ENCODE results near the gene RPS15.

DNA sequence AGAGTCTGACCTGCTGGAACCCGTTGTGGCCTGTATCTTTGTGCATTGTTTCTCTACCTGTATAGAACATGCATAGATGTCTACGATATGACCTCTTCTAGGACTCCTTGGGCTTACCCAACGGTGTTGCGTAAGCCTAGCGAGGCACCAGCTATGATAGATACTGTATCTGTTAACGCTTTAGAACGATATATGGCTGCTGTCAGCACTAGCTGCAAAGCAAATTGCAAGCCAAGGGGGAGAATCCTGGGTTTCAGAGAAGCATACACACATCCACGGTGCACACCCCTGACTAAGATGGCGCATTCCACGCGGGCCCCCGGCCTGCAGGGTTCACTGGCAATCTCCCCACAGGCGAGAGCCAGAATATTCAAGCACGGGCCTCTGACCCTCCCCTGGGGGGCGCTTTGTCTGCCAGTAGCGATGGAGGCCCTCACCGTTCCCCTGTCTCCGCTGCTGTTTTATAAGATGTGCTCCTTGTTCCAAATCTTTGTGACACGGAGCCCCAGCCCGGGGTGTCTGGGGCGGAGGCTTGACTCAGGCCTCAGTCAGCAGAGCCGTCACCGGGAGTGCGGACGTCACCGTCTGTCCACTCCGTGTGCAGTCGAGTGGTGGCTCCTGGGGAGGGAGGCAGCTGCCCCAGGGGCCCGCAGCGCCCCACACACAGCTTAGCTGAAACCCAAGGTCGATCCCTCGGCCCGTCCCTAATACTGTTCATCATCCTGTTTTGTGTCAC, 12.9 kb upstream of the RPS15 start:
- TF ChIP-seq, protein P1, sequence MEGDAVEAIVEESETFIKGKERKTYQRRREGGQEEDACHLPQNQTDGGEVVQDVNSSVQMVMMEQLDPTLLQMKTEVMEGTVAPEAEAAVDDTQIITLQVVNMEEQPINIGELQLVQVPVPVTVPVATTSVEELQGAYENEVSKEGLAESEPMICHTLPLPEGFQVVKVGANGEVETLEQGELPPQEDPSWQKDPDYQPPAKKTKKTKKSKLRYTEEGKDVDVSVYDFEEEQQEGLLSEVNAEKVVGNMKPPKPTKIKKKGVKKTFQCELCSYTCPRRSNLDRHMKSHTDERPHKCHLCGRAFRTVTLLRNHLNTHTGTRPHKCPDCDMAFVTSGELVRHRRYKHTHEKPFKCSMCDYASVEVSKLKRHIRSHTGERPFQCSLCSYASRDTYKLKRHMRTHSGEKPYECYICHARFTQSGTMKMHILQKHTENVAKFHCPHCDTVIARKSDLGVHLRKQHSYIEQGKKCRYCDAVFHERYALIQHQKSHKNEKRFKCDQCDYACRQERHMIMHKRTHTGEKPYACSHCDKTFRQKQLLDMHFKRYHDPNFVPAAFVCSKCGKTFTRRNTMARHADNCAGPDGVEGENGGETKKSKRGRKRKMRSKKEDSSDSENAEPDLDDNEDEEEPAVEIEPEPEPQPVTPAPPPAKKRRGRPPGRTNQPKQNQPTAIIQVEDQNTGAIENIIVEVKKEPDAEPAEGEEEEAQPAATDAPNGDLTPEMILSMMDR (IDR thresholded peaks at IDR 0.05), result no peak
- TF ChIP-seq EZH2phosphoT487 (IDR thresholded peaks at IDR 0.05) (no peak), EZH2 (IDR thresholded peaks at IDR 0.05) (no peak)

Data from neural progenitor cell (in vitro differentiated cells).